Mesothelial cell of epicardium (in vitro differentiated cells): ENCODE measurements around the gene DOCK4. TPM values are rescaled to one million over a fixed set of nuclear protein-coding genes. Genes with fewer than 3 reads are reported as not detected.

Source experiments
- DNase-seq, 2 experiments: peaks; one replicate each; pipeline ENCODE4 v3.0.0; 2021; ENCODE audit warnings: low spot score in 2 of 2; ENCODE audit not compliant: unreplicated experiment in 2 of 2
- H3K27ac Mint-ChIP-seq: 2 replicates; pipeline ENCODE4 v1.8.0; 2021; ENCODE audit warnings: mixed read lengths
- H3K27me3 Mint-ChIP-seq: 2 replicates; pipeline ENCODE4 v1.8.0; 2021; ENCODE audit warnings: low read depth, mixed read lengths
- H3K36me3 Mint-ChIP-seq: 2 replicates; pipeline ENCODE4 v1.8.0; 2021; ENCODE audit warnings: mixed read lengths
- H3K4me1 Mint-ChIP-seq: 2 replicates; pipeline ENCODE4 v1.8.0; 2021; ENCODE audit warnings: mixed read lengths
- H3K4me3 Mint-ChIP-seq: 2 replicates; pipeline ENCODE4 v1.8.0; 2021; ENCODE audit warnings: mild to moderate bottlenecking, moderate library complexity, mixed read lengths
- H3K9me3 Mint-ChIP-seq: 2 replicates; pipeline ENCODE4 v1.8.0; 2021; ENCODE audit warnings: mixed read lengths
- total RNA-seq: library from RNA; stranded (reverse); gene quantifications from 3 replicates; pipeline ENCODE4 v1.2.1, GENCODE V29; 2021
- TF ChIP-seq, protein P1 (sequence below): fragments of 200-600 bp; sonication (generic); IDR thresholded peaks from one replicate; pipeline ENCODE4 v1.5.0; 2021; ENCODE audit warnings: antibody characterized with exemption; ENCODE audit not compliant: unreplicated experiment

Gene DOCK4
- total RNA-seq, 1 donor from 2014 or later, result 27.7 TPM

DNA sequence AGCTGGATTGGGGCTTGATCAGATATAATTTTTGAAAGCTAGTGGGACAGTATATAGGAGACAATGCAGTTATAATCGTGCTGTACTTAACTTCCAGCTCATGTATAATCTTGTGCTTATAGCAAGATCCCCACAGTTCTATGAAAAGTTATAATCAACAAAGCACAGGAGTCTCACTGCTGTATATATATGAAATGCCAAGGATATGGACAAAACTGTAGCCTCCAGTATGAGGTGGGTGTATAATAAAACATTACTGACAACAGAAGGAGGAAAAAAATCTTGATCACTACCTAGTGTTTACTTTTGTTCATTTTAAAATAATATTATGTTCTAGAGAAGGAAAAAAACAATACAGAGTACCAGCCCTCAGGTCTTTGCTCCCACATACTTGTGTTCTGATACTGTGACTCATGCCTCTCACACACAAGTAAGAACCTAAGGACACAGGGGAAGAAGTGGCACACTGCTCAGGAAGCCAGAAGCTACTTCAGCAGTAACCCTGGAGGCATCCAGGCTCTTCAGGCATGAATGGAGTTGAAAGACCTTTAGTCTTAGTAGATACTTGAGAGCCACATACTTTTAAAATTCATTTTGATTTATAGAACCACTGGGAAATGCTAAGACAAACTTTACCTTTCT, 378.2 kb downstream of the DOCK4 start:
- H3K27me3 Mint-ChIP-seq, result no peaks in the 10 kb centered on the region
- peaks cover 4% of the 10 kb centered on the region for H3K9me3 Mint-ChIP-seq
- peaks cover 11% of the 10 kb centered on the region for H3K4me1 Mint-ChIP-seq
- H3K27ac Mint-ChIP-seq, result peak overlapping the region; percentile 45
- no peak for DNase-seq
- peaks cover 26% of the 10 kb centered on the region for H3K36me3 Mint-ChIP-seq
- TF ChIP-seq, protein P1, sequence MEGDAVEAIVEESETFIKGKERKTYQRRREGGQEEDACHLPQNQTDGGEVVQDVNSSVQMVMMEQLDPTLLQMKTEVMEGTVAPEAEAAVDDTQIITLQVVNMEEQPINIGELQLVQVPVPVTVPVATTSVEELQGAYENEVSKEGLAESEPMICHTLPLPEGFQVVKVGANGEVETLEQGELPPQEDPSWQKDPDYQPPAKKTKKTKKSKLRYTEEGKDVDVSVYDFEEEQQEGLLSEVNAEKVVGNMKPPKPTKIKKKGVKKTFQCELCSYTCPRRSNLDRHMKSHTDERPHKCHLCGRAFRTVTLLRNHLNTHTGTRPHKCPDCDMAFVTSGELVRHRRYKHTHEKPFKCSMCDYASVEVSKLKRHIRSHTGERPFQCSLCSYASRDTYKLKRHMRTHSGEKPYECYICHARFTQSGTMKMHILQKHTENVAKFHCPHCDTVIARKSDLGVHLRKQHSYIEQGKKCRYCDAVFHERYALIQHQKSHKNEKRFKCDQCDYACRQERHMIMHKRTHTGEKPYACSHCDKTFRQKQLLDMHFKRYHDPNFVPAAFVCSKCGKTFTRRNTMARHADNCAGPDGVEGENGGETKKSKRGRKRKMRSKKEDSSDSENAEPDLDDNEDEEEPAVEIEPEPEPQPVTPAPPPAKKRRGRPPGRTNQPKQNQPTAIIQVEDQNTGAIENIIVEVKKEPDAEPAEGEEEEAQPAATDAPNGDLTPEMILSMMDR, result no peak
- H3K4me3 Mint-ChIP-seq, result no peak overlapping the region

DNA sequence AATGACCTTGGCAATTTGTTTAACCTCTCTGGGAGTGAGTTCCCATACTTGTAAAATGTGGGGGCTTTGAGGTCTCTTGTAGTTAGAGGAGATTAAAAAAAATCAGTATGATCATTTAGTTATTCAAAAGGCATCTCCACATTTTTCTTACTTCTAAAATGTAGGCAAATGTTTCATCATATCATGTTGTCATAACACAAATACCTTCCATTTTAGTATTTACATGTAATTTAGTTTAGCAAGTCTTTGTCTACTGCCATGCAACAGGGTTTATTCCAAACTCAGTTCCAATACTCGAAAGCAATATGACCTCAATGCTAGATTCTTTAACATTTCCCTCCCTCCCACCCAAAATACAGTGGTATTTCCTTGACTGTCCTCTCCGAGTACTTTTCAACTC, 381.2 kb downstream of the DOCK4 start:
- no peaks in the 10 kb centered on the region for H3K27me3 Mint-ChIP-seq
- DNase-seq, result no peak
- H3K4me3 Mint-ChIP-seq, result no peak overlapping the region
- TF ChIP-seq, protein P1, result no peak
- peaks cover 4% of the 10 kb centered on the region for H3K9me3 Mint-ChIP-seq
- peaks cover 11% of the 10 kb centered on the region for H3K4me1 Mint-ChIP-seq
- peaks cover 15% of the 10 kb centered on the region for H3K36me3 Mint-ChIP-seq
- H3K27ac Mint-ChIP-seq, result no peak overlapping the region

GRCh38 chr7:111823826-111824225, 382.4 kb downstream of the DOCK4 start:
- peaks cover 11% of the 10 kb centered on the region for H3K4me1 Mint-ChIP-seq
- H3K36me3 Mint-ChIP-seq, result peaks cover 15% of the 10 kb centered on the region
- DNase-seq, result no peak
- no peak overlapping the region for H3K4me3 Mint-ChIP-seq
- peaks cover 4% of the 10 kb centered on the region for H3K9me3 Mint-ChIP-seq
- no peaks in the 10 kb centered on the region for H3K27me3 Mint-ChIP-seq
- TF ChIP-seq, protein P1, result no peak
- H3K27ac Mint-ChIP-seq, result no peak overlapping the region

DNA sequence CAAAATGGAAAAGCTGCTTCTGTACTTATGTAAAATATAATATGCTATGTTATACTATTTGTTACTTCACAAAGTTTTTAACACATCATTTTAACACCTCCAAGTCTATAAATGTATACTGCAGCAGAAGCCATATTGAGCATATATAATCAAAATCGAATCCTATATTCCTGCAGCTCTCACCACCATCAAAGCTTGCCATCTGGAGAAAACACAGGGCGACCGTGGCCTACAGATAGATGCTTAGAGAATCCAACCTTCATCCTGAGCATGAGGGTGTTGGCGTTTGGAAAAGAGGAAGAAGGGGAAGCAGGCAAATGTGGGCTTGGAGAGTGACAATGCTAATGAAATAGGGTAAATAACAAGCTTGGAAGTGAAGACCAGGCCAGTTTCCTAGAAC, 385.2 kb downstream of the DOCK4 start:
- H3K27me3 Mint-ChIP-seq, result no peaks in the 10 kb centered on the region
- H3K36me3 Mint-ChIP-seq, result peaks cover 9% of the 10 kb centered on the region
- H3K27ac Mint-ChIP-seq, result no peak overlapping the region
- H3K9me3 Mint-ChIP-seq, result no peaks in the 10 kb centered on the region
- no peak overlapping the region for H3K4me3 Mint-ChIP-seq
- H3K4me1 Mint-ChIP-seq, result peaks cover 8% of the 10 kb centered on the region
- TF ChIP-seq, protein P1, result no peak
- no peak for DNase-seq

DNA sequence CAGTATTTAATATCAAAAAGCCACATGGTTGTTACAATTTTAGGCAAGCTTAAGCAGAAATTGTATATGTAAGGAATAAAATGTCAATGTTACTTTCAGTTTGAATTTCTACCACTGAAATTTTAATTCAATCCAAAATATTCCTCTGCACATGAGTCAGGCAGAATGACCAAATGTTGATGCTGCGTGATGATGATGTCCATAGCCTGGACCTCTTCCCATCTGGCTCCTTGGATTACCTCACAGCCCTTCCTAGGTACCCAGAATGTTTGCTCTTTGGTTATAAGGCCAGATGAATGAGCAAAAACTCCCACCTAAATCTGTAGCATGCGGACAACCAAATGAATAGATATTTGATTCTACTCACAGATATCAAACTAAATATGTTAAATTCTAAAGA, 385.6 kb downstream of the DOCK4 start:
- Mint-ChIP-seq H3K9me3 (no peaks in the 10 kb centered on the region), H3K4me3 (no peak overlapping the region), H3K36me3 (peaks cover 6% of the 10 kb centered on the region), H3K27me3 (no peaks in the 10 kb centered on the region), H3K27ac (no peak overlapping the region), H3K4me1 (peaks cover 8% of the 10 kb centered on the region)
- TF ChIP-seq, protein P1, result no peak
- DNase-seq, result no peak

DNA sequence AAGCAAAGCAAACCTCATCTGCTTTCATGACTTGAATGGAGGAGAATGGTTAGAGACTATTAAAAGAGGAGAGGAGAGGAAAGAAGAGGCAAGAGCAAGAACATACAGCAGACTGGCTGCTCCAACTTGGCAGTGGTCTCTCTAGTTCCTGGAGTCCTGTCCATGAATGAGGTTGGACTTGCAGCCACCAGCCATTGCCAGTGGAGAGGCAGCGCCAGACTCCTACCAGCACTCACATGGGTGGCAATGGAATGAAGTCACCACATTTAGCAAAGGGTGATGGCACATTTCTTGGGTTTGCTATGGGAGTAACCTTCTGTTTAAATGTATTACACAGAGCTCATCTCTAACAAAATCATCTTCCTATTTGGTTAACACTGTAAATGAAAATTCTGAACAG, 386.1 kb downstream of the DOCK4 start:
- H3K27ac Mint-ChIP-seq, result no peak overlapping the region
- H3K4me1 Mint-ChIP-seq, result peaks cover 8% of the 10 kb centered on the region
- no peaks in the 10 kb centered on the region for H3K27me3 Mint-ChIP-seq
- TF ChIP-seq, protein P1, result no peak
- no peak for DNase-seq
- peaks cover 6% of the 10 kb centered on the region for H3K36me3 Mint-ChIP-seq
- no peak overlapping the region for H3K4me3 Mint-ChIP-seq
- no peaks in the 10 kb centered on the region for H3K9me3 Mint-ChIP-seq
